T-helper 1 cell treated with Interleukin-12 subunit alpha and Interleukin-12 subunit beta and Interleukin-4 antibody, amounts not matched to agents 30 ng/mL and 1 ng/mL, for 36 hours (primary cell): ENCODE results near the gene PLD1. TPM values are rescaled to one million over a fixed set of nuclear protein-coding genes. Genes with fewer than 3 reads are reported as not detected.

Experiments
- total RNA-seq: library from RNA; stranded (reverse); gene quantifications from 2 replicates; pipeline ENCODE4 v1.2.3, GENCODE V29; 2022

PLD1 gene
- total RNA-seq, 1 donor from 2014 or later: 0.88 TPM

Other genes with a start within 250 kb of the PLD1 start
- not detected in 2 replicates for gene TMEM212, start 32.9 kb upstream of the PLD1 start, total RNA-seq
- gene FNDC3B, start 229.1 kb upstream of the PLD1 start, total RNA-seq: 38.1 and 39.1 TPM in 2 replicates